HG02798 (cell line): ENCODE measurements around the gene PRKN.

ENCODE experiments used
- ATAC-seq: cut with Tn5 transposase; IDR thresholded peaks from one replicate; pipeline ENCODE4 v1.9.1; 2021; ENCODE audit warnings: mild to moderate bottlenecking; ENCODE audit not compliant: unreplicated experiment, poor library complexity

PRKN gene

DNA sequence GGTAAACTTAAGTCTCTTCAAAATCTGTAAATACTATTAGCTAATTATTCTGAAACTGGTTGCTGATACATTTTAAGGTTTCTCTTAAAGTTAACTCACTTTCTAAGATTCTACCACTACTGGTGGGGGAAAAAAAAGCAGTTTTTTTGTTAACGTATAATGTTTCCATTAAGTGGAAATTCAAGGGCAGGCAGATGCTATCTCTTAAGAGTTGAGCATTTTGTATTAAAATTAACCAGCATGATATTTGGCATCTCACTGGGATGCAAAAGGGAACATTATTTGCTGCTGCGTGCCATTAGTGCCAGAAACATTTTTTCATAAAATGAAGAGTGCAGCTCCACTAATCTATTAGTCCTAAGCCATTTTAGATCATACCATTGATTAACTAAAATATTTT lies 246.2 kb downstream of the PRKN start:
- no peak for ATAC-seq

- no peak for ATAC-seq
Measured at GRCh38 chr6:162478192-162478671, 249.3 kb downstream of the PRKN start.

GRCh38 chr6:162474722-162475121 lies 252.8 kb downstream of the PRKN start:
- no peak for ATAC-seq

- ATAC-seq: no peak
Measured at GRCh38 chr6:162471842-162472241, 255.7 kb downstream of the PRKN start.

GRCh38 chr6:162468326-162468725 lies 259.2 kb downstream of the PRKN start:
- no peak for ATAC-seq

DNA sequence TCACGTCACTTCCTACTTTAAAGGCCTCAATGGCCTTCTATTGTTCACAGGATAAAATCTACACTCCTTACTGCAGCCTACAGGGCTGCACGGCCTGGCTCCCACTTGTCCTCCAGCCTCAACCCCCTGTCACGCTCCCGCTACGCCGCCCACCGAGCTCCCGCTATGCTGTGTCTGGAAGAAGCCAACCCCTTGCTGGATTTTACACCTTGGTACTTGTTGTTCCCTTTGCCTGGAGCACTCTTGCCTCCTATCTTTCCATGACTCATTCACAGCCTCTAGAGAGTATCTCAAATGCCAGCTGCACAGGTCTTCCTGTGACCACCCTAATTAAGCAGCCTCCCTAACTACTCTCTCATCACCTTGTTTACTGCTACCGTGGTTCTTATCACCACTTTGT lies 259.9 kb downstream of the PRKN start:
- no peak for ATAC-seq

DNA sequence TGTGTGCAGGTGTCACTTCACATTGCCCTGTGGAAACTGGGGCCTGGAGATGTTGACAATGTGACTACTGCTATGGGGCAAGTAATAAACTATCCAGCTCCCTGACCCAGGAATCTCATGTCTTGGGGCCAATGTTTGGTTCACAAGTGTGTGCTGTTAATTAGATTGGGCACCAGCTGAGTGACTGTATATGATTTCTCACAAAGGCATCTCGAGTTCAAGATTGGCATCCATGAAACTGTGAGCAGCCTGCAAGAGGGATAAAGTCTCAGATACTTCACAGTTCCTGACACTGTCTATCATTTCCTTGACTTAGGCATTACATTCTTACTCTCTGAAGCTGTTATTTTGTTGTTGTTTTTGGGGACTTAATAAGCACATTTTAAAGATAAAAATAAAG lies 264.0 kb downstream of the PRKN start:
- no peak for ATAC-seq

GRCh38 chr6:162459985-162460384 lies 267.6 kb downstream of the PRKN start:
- no peak for ATAC-seq

GRCh38 chr6:162450358-162450757 lies 277.2 kb downstream of the PRKN start:
- no peak for ATAC-seq

DNA sequence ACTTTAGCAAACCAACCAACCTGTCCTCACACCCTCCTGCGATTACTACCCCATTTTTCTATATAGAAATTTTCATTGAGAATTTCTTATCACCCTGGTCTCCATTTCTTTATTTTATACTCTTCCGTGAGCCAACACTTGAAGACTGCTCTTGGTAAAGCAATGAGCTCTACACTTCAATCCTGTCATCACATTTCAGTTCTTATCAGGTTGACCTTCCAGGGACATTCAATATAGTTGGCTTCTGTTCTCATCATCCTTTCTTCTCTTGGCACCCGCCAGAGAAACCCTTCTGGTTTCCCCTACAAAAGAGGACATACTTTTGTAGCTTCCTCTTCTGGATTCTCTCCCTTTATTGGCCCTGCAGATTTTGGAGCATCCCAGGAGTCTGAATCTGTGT lies 279.3 kb downstream of the PRKN start:
- ATAC-seq: no peak

- no peak for ATAC-seq
Measured at GRCh38 chr6:162443101-162443500, 284.5 kb downstream of the PRKN start.

DNA sequence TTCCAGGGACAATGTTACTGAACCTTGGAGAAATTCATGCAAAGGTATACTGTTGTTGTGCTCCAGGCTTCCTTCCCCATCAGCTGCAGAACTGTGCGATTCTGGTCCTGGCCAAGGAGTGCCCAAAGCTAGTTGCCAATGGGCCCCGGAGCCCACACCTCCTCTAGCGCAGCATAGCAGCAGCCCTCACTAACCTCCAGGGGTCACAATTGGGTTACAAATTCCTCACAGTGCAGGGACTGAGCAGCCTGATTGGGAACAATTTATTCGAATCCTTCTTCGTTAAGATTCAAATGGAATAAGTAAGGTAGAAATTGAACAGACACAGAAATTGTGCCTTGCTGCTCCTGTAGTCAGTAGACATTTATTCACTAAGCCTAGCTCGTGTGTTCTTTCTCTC lies 284.9 kb downstream of the PRKN start:
- ATAC-seq: no peak

- ATAC-seq: no peak
Measured at GRCh38 chr6:162441991-162442390, 285.6 kb downstream of the PRKN start.

DNA sequence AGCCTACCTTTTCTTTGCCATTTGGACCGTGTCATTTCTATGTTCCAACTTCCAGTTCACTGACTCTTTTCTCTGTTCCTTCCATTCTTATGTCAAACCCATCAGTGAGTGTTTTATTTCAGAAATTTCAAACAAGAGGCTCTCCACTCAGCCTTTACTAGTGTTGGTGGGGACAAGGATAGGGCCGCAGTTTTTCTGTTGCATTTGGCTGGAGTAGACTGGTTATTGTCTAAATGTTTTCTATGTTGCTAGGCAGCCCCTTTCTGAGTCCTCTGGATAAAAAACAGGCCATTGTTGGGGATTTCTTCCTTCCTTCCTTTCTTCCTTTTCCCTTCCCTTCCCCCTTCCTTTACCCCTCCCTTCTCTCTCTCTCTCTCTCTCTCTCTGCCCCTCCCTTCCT lies 288.6 kb downstream of the PRKN start:
- ATAC-seq: no peak

- ATAC-seq: no peak
Measured at GRCh38 chr6:162435071-162435470, 292.5 kb downstream of the PRKN start.

DNA sequence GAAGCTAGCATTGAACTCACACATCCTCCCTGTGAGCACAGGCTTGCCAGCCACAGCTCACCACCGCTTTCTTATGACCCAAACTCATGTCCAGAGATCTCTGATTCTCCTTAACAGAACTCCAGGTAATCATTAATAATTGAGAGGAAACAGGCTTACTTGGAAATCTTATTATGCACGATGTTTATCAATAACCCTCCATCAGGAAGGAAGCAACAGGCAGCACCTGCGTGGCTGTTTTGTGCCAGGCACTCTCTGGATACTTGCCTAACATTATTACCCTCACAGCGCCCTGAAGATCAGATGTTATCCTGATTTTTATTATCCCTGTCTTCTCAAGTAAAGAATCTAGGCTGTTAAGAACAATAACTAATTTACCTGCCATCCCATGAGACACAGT lies 306.6 kb downstream of the PRKN start:
- ATAC-seq: no peak

DNA sequence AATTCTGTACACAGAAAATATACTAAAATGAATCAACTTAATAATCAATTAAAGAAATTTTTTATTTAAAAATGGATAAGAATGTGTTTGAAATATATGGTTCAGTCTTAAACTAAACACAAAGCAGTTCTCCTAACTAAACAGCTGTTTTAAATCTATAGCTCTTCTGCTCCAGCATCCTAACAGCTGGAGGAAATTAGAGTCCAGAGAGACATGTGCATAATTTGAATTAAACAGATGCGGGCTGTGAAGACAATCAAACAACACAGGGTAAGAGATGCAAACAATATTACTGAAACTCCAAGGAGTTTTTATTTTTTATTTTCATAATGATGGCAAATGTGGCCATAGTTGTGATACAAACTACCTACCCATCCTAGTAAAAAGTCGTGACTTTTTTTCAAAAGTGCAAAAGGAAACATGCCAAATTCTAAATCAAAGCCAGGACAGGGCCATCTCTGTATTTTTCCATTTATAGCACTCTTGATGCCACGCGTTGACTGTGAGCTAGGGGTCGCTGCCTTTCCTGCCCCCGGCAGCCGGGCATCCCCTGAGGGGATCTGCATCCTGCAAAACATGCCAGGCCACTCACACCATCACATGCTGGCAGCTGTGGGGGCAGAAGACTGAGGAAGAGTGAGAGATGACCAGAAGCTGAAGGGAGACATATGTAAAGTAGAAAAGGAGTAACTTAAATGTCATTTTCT lies 310.6 kb downstream of the PRKN start:
- ATAC-seq: no peak

DNA sequence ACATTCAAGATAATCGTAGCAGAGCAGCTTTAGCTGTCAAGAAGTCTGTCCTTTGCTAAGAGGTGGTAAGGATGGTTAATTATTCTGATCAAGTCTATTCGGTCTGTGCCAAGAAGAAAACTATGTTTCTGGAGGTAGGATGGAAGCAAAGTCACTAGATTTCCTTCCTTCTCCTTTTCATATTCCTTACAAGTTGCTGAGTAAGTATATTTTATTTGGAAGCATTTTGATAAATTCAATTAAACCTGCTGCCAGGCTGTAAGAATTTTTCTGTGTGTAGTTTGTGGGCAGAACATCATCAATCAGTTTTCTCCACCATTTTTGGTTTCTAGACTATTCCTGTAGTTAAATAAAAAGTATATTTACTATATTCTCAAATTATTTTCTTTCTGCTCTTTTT lies 311.3 kb downstream of the PRKN start:
- no peak for ATAC-seq

DNA sequence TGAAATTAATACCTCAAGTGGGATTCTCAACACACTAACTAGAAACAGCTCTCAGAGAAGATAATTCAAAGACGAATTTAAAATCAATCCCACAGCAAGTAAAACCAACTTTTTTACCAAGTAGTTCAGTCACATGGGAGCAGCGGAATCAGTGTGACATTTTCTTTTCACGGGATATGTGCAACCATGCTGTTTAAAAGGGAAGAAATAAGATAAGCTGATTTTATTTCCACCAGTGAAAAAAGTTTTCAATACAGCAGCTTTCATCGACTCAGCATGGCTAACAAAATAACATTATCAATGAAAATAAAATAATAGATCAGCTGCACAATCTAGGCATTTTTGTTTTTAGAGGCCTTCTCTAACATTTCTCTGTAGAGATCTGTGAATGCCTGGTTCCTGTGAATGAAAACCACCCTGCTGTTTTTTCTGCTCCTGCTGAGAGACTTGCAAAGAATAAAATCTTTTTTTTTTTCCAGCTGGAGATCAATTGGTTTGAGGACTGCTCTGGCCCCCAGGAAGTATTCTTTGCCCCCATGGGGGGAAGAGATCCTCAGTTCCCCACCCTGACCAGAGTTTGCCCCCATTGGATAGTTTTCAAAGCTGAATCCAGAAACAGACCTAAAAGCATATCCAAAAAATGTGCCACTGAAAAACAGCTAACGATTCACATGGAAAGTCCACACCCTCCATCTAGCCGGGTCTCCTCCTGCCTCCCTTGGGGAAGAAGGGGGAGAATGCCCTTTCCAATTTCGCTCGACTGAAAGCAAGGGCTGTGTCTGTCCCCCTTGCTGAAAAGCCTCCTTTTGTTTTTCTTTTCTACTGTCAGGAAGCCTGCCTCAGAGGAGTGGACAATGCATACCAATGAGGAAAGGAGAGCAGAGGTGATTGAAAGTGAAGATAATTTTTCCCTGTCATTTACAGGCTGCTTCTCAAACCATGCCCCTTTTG lies 317.6 kb downstream of the PRKN start:
- ATAC-seq: no peak

GRCh38 chr6:162408826-162409535 lies 318.6 kb downstream of the PRKN start:
- ATAC-seq: no peak

- no peak for ATAC-seq
Measured at GRCh38 chr6:162404951-162405350, 322.6 kb downstream of the PRKN start.
